COLO829 (cell line): ENCODE measurements around the gene TEX53.
A peak's percentile ranks its signal among the peaks of the same experiment; 100 is the strongest.

Experiments
- DNase-seq: peaks from one replicate; pipeline ENCODE4 v3.0.0; 2012; ENCODE audit warnings: low spot score

TEX53 gene

DNA sequence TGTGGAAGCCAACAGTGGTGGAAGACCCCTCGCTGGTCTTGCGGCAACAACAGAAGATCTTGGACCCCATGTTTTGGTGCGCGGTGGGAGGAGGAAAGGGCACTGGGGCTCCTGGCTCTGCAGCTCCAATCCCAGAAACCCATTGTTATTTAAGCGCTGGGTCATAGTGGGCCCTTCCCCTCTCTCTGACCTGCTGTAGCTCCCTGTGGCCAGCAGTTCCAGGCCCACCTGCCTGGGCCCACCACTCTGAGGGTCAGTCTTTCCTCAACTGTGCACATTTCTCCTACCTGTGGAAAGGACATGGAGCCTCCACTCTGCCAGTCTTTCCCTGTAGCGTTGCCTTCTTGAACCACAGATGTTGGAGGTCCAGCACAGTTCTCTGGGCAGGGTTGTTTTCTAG, at the start of gene TEX53:
TEX53 (minus strand) TSS at position 101 of the 400 bp plus-strand sequence; CDS start at position 70, 31 bp downstream.
- no peak for DNase-seq

DNA sequence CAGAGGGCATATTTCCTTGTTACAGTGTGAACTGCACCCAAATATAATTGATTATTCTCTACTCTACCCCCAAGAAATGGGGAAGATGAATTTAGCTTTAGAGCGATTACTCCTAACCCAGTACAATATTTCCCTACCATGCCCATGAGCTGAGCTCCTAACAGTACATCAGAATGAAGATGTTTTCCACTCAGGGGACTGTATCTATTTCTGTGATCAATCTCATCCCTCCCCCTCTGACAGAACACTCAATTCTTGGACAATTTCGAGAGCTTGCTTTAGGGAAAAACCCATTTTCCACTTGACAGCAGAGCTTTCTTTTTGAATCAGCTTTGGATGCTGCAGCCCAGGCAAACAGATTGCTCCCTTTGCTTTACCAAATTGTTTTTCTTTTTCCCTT, 49.1 kb upstream of the TEX53 start:
- no peak for DNase-seq

DNA sequence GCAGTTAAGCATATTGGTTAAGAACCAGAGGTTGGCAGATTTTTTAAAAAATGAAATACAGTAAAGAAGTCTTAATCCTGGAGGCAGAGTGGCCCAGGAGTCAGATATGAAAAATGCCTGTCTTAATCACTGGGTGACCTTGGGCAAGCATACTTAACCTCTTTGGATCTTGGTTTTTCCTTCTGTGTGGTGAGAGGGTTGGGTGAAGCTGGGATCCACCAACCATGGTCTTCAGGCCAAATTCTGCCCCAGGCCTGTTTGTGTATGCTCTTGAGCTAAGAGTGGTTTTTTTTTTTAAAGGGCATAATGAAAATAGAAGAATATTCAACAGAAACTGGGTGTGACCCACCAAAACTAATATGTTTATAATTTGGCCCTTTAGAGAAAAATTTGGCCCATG, 44.4 kb upstream of the TEX53 start:
- DNase-seq, result no peak

DNA sequence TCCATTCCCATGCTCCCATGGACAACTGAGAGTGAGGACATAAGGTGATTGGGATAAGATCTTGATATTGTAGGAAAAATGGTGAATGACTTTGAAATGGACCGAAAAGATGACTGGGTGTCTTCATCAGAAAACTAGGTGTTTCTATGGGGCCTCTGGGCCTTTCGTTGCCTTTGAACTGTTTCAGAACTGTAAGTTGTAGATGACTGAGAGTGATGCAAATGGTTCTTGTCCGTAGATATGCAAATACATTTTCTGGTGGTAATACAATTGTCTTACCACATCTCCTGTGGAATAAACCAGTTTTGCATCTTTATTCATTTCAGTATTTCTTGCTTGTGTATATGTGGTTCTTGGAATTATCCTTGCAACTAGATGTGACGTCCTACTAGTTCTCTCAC, 40.3 kb upstream of the TEX53 start:
- no peak for DNase-seq

DNA sequence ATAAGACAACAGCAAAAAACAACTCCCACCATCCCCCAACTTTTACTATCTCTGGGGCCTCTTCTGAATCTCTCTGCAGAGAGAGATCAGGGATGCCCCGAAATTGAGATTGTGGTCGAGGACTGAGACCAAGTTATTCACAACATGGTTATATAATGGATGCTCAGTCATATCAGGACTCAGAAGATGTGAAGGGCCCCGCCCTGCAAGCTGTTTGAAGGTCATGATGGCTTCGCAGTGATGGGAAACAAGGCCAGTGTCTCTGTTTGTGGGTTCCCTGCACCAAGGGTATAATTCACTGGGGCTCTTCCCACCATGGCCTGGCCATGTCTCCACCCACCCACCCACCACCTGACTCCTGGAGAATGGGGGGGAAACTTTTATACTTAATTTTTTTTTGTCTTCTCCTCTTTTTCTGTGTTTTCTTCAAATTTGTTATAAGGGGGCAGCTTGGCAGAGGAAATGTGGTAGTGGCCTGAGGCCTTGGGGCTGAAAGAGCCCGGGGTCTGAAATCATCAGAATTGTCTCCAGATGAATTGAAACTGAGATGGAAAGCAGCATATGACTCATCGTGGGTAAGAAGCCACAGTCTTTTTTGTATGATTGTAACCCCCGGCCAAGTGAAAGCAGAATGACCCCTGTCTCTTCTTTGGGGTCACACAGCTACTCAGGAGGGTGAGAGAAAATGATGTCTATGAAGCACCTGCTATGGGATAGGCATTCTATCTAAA, 39.4 kb upstream of the TEX53 start:
- no peak for DNase-seq

DNA sequence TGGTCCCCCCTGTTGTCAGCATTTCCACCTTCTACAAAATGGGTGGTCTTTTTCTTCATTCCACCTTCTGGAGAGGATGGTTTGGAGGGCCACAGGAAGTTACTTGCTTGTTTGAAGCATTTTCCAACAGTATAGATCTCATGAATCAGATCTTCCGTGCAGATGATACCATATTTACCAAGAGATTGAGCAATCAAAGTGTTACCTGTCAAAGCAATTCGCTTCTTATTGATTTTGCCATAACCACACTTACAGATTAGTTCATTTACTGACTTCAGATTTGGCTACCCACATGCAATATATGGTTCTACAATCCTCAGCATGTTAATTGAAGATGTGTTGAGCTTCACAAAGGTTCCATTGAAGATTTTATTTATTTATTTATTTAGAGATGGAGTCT, 38.3 kb upstream of the TEX53 start:
- DNase-seq, result no peak

DNA sequence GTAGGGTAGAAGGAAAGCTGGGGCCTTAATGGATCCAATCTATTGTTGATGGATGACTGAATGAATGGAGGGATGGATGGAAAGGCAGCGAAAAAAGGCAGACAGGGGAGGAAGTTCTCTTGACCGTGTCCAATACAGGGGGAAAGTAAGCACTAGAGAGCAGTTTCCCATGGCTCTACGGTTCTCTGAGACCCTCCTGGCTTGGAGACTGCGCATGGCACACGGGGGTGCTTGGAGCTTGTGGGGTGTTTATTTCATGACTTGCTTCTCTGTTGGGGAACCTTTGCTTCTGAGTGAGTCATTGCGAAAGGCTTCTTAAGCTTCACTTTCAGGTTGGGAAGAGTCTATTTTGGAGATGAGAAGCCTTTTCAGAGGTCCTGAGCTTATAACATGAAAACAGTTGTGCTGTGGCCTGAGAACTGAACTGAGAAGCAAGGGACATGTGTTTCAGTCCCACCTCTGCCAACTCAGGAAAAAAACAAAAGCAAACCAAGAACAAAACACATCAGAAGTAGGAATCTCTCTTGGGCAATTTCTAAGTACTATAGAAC, 37.2 kb upstream of the TEX53 start:
- no peak for DNase-seq

DNA sequence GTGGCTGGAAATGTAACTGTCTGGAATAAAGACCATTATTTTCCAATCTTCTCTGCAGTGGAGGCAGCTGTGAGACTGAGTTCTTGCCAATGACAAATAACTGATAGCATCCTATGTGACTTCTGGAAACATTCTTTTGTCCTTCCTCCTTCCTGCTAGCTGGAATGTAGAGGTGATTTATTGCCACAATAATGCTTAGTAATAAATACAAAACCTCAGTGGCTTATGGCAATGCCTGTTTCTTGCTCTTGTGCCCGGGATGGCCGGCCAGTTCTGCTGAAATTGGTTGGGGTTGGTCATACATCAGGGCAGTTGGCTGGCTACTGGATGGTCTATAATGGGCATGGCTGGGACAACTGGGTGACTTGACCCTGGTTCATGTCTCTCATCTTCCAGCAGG, 36.5 kb upstream of the TEX53 start:
- DNase-seq, result no peak

DNA sequence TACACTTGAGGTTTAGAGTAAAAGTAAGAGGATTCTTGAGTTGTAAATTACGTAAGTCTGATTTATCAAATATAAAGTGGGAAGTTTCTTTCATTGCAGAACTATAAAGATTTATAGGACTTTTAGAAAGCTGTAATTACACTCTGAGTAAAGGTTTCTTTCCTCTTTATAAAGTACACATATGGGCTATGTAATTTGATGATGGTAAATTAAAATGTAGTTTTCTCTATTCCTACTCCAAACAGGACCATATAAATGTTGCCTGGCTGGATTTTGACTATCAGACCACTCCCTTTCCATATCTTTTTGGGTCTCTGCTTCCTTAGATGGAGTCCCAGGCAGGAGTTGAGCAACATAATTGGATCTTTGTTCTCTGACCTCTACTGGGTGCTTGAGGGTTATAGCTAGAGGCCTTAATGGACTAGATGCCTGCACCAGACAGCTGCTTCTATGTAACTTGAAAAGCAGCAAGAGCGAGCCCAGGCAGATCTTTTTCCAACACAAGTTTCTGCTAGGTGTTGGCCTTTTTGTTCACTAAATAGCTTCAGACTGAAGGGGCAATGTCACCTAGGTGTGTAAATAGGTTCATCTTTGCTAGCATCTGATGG, 35.7 kb upstream of the TEX53 start:
- DNase-seq, result peak; percentile 16

DNA sequence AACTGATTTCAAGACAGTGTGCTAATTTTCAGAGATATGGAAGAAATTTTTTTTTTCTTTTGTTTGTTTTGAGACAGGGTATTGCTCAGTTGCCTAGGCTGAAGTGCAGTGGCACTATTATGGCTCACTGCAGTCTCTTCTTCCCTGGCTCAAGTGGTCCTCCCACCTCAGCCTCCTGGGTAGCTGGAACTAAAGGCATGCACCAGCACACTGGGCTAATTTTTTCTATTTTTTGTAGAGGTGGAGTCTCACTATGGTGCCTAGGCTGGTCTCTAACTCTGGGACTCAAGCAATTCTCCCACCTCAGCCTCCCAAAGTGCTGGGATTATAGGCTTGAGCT, 34.3 kb upstream of the TEX53 start:
- DNase-seq, result no peak

DNA sequence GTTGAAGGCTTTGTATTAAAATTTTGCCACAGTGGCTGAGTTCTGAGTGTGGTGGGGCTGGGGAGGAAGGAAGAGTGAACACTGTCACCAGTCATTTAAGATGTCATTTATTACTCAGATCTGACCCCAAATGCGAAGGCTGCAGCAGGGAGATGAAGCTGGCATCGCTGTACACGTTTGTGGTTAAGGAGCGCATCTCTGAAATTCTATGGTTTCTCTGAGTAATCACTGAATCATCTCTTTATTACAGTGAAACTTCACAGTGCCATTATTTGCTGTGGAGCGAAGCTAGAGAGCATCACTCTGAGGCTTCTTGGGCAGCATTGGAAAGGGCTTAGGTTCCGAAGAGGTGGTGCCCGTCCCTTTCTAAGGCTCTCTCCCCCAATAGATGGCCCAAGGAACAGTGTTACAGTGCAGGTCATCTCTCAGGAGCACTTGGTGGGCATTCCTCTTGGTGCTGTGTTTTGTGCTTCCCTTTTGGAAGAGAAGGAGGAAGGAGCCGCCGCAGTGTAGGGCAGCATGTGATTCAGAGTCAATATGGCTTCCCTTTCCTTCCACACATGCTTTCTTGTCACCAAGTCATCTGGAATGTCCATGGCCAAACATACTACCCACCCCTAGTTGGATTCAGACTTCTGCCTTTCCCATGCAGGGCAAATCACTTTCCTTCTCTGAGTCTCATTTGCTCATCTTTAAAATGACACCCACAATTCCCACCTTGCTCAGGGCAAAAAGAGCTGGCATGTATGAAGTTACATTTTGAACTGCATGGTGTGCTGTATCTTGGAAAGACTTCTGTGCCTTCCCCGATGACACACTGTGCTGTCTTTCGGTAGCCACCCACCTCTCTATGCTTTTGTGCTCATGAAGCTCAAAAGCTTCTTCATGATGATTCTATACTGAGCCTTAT, 33.7 kb upstream of the TEX53 start:
- peak; percentile 96 for DNase-seq

DNA sequence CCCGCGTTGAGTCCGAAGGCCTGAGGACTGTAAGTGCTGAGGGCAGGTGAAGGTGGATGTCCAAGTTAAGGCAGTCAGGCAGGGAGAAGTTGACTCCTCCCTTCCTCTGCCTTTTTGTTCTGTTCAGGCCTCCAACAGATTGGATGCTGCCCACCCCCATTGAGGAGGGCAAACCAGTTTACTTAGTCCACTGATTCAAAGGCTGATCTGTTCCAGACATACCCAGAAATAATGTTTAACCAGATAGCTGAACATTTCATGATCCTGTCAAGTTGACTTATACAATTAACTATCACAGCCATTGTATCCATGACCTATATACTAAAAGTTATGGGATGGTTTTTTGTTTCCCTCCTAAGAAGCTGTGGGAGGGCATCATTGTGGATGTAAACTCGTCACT, 32.7 kb upstream of the TEX53 start:
- no peak for DNase-seq

DNA sequence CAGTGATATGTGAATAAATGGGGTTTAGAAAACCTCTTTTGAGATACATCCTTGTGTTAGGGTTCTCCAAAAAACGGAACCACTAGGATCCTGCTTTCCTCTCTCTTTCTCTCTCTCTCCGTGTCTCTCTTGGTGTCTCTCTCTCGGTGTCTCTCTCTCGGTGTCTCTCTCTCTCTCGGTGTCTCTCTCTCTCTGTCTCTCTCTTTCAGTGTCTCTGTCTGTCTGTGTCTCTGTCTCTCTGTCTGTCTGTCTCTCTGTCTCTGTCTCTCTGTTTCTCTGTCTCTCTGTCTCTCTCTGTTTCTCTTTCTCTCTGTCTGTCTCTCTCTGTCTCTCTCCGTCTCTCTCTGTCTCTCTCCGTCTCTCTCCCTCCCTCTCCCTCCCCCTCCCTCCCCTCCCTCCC, 32.2 kb upstream of the TEX53 start:
- DNase-seq, result no peak

DNA sequence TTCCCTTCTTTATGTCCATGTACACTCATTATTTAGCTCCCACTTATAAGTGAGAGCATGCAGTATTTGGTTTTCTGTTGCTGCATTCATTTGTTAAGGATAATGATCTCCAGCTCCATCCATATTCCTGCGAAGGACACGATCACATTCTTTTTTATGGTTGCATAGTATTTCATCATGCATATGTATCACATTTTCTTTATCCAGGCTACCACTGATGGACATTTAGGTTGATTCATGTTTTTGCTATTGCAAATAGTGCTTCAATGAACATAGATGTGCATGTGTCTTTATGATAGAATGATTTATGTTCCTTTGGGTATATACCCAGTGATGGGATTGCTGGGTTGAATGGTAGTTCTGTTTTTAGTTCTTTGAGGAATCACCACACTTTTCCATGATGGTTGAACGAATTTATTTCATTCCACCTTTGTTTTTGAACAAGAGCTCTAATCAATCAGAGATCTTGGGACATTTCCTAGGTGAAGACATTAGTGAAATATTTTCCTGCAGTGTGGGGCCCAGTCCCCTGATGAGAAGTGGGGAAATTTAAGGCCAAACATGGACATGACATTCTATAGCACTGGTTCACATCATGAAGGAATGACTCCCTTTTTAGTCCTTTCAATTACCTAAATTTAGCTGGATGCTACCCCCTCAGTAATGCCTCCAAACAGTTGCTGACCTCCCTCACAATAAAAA, 31.5 kb upstream of the TEX53 start:
- DNase-seq, result no peak

DNA sequence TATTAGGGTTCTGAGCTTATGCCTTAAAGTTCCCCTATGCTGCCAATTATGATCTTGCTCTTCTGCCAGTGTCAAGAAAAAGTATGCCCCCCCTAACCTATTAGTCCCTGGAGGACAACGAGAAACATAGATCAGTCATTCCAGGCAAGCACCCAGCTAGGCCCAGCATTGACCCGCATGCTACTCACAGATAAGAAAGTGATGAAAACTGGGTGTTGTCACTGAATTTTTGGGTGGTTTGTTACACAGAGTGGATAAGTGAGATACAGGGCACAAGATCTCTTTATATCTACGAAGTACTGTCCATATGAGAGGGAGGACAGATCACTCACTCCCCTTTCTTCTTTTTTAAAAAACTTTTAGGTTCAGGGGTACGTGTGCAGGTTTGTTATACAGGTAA, 30.8 kb upstream of the TEX53 start:
- no peak for DNase-seq

DNA sequence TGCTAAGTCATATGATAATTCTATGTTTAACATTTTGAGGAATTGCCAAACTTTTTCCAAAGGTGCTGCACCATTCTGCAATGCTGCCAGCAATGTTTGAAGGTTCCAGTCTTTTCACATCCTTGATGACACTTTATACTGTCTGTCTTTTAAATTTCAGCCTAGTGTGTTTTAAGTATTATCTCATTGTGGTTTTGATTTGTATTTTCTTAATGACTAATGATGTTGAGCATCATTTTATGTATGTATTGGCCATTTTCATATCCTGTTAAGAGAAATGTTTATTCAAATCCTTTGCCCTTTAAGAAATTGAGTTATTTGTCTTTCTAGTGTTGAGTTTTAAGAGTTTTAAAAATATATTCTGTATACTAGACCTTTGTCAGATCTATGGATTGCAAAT, 29.4 kb upstream of the TEX53 start:
- no peak for DNase-seq

DNA sequence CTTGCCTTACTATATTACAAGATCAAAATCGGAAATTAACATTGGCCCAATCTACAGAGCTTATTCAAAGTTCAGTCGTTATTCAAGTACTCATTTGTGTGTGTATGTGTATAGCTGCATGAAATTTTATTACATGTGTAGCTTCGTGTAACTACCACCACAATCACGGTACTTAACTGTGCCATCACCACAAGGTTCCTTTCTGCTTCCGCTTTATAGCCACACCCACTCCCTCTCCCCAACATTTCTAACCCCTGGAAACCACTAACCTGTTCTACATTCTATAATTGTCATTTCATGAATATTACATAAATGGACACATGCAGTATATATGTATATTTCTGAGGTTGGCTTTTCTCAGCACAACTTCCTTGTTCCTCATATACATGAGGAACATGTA, 28.3 kb upstream of the TEX53 start:
- DNase-seq, result no peak

DNA sequence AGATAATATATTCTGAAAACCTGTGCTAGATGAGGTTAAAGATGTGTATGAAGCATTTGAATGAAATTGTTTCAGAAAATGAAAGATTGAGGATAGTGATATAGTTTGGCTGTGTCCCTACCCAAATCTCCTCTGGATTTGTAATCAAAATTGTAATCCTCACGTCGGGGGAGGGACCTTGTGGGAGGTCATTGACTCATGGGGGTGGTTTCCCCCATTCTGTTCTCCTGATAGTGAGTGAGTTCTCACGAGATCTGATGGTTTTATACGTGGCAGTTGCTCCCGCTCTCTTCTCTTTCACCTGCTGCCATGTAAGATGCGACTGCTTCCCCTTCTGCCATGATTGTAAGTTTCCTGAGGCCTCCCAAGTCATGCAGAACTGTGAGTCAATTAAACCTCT, 26.4 kb upstream of the TEX53 start:
- DNase-seq, result no peak

DNA sequence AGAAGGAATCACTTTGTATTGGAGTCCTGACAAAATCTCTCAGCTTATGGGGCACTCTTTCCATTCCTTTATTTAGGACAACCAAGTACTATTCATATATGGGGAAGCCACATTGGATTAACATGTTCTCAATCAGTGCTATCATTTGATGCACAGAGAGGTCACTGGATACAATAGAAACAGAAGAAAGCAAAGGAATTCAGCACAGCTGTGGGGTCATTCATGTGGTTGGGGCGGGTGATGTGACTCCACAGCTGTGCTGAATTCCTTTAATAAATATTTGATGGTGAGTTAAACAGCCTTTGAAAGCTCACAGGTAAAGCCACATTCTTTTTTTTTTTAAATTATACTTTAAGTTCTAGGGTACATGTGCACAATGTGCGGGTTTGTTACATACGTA, 25.2 kb upstream of the TEX53 start:
- no peak for DNase-seq

DNA sequence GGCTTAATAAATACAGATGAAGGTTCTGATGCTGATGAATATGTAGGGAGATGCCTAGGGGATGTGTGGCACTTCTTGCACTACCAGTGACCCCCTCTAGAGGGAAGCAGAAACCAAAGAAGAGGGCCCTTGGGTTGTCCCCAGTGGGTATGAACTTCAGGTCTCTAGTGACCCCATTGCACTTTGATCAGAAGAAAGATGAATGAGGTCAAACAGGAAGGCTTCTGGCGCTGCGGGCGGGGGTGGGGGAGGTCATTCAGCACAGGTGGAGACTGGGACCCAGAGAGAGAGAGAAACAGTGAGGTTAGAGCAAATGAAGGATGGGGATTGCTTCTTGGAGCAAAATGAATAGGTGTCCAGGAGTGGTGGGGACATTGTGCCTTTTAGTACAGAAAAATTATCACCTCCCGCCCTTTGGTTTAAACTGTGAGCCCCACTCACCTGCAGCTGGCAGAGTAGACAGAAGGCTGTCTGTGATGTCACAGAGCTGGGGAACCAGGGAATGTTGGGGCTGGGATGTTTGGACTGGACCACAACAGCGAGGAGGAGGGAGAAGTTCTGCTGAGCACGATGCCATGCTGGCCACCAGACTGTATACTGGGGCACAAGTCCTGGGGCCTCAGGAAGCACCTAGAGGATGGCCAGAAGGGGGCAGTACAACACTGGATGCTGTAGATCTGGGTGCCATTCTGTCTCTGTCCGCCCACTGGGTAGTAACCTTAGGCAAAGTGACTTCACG, 24.2 kb upstream of the TEX53 start, which contains the start of gene TEX48:
TEX48 (minus strand) TSS at position 599 of the 739 bp plus-strand sequence. CDS start 10,469 bp downstream, outside the sequence.
- DNase-seq, result peak; percentile 63

DNA sequence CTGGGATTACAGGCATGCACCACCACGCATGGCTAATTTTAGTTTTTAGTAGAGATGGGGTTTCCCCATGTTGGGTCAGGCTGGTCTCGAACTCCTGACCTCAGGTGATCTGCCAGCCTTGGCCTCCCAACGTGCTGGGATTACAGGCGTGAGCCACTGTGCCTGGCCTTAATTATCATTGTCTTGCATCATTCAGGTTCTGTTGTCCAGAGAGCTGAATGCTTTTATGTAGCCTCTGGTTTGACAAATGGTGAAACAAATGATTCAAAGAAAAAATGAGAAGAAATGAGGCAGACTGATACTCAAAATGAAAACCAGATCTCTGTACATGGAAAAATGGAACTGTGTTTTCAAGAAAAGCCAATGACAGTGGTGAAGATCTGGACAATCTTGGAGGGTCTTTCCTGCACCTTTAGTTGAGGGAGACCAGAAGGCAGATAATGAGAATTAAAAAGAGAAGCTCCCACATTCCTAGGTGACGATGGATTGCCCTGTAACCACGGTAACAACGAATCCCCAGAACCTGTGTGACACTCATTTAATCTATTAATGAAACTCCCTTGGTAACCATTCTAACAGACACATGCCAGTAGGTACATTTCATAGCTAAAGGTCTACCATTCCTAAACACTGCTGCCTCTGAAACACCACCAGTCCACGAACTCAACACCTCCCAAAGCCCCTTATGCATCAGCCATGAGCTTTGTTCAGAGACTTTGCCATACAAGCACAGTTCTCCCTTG, 22.8 kb upstream of the TEX53 start:
- no peak for DNase-seq
